ENCODE data around the gene SLC22A2. TPM values are rescaled to one million over a fixed set of nuclear protein-coding genes. Genes with fewer than 3 reads are reported as not detected.

Gene SLC22A2
- total RNA-seq (2022; extraction: Qiagen RNA extraction), result 0.10 to 0.15 TPM (median 0.12 TPM) in 3 of 5 replicates, not detected in the others

GRCh38 chr6:160258346-160259142 lies at the start of gene SLC22A2:
SLC22A2 (minus strand) TSS chr6:160258821; CDS start chr6:160258757, 64 bp downstream.

Other genes with a start within 250 kb of the SLC22A2 start
- 1.9 to 3.3 TPM (median 2.4 TPM) in 5 replicates for gene SLC22A1, start 137.0 kb downstream of the SLC22A2 start, total RNA-seq (2022; extraction: Qiagen RNA extraction)
- gene SLC22A3, start 89.6 kb upstream of the SLC22A2 start, total RNA-seq (2022; extraction: Qiagen RNA extraction), result 40.2 to 49.9 TPM (median 44.7 TPM) in 5 replicates

Measured in A549 treated with Mapracorat at 1 μM for 4 hours (cell line).